ENCODE results near the gene KCNJ10. TPM values are rescaled to one million over a fixed set of nuclear protein-coding genes. Genes with fewer than 3 reads are reported as not detected.

Gene KCNJ10
- total RNA-seq, 1 experiment from 2014 or later = 1.4 TPM

GRCh38 chr1:159974350-159974965 is 95.5 kb downstream of the KCNJ10 start (continued):
- TF ChIP-seq IRF2 (CRISPR knock-in tag; IDR thresholded peaks at IDR 0.05; ENCODE audit: borderline replicate concordance, low read depth) = no peak
- no peak for TF ChIP-seq GTF2I (CRISPR knock-in tag; conservative IDR thresholded peaks at IDR 0.05)
- no peak for TF ChIP-seq ZNF423 (CRISPR knock-in tag; IDR thresholded peaks at IDR 0.05)
- TF ChIP-seq TP53 (CRISPR knock-in tag; IDR thresholded peaks at IDR 0.05) = no peak
- TF ChIP-seq IRF1 (CRISPR knock-in tag; IDR thresholded peaks at IDR 0.05) = no peak
- TF ChIP-seq ETV6 (CRISPR knock-in tag; IDR thresholded peaks at IDR 0.05) = no peak
- no peak for TF ChIP-seq SMAD4 (CRISPR knock-in tag; IDR thresholded peaks at IDR 0.05)
- TF ChIP-seq ESRRA (CRISPR knock-in tag; IDR thresholded peaks at IDR 0.05; ENCODE audit: borderline replicate concordance) = no peak

- H3K36me3 Mint-ChIP-seq = no peaks in the 10 kb centered on the region
Measured at GRCh38 chr1:159973350-159973940, 96.5 kb downstream of the KCNJ10 start.

GRCh38 chr1:159972443-159973205 is 97.3 kb downstream of the KCNJ10 start:
- no peak overlapping the region for H3K27ac Mint-ChIP-seq
- ATAC-seq = no peak
- no peaks in the 10 kb centered on the region for H3K36me3 Mint-ChIP-seq
- H3K4me3 Mint-ChIP-seq = no peak overlapping the region
- peaks cover 3% of the 10 kb centered on the region; the same call in 1 of the 2 replicates for H3K27me3 Mint-ChIP-seq (ENCODE audit: low read depth)
- H3K4me1 Mint-ChIP-seq = no peaks in the 10 kb centered on the region
- CTCF ChIA-PET = interaction anchor here (0.9 to 2.8 kb wide), 3 partner anchors 34 to 113 kb away, joined by 3 to 25 read pairs (median 5); no protein-coding TSS in a partner anchor
- H3K9me3 Mint-ChIP-seq = no peaks in the 10 kb centered on the region
- POLR2A ChIA-PET = no interaction called here
- DNase-seq (ENCODE audit: low spot score) = no peak
- TF ChIP-seq PRRX2 (CRISPR knock-in tag; IDR thresholded peaks at IDR 0.05) (no peak), ZNF138 (CRISPR knock-in tag; conservative IDR thresholded peaks at IDR 0.05) (no peak), TEAD4 (CRISPR knock-in tag; IDR thresholded peaks at IDR 0.05) (no peak), ATF6 (CRISPR knock-in tag; IDR thresholded peaks at IDR 0.05) (no peak), PREB (CRISPR knock-in tag; IDR thresholded peaks at IDR 0.05; ENCODE audit: borderline replicate concordance) (no peak), CTCF (IDR thresholded peaks at IDR 0.05) (no peak)

More at GRCh38 chr1:159973350-159973940, 96.5 kb downstream of the KCNJ10 start:
- DNase-seq (ENCODE audit: low spot score) = no peak
- TF ChIP-seq ZNF121 (CRISPR knock-in tag; IDR thresholded peaks at IDR 0.05) = no peak
- TF ChIP-seq STAT6 (CRISPR knock-in tag; conservative IDR thresholded peaks at IDR 0.05; ENCODE audit: low read depth) = no peak
- TF ChIP-seq RORB (CRISPR knock-in tag; IDR thresholded peaks at IDR 0.05) = no peak
- no peak for TF ChIP-seq ZNF416 (CRISPR knock-in tag; IDR thresholded peaks at IDR 0.05)
- TF ChIP-seq TP53 (CRISPR knock-in tag; IDR thresholded peaks at IDR 0.05) = no peak
- TF ChIP-seq KAT7 (CRISPR knock-in tag; IDR thresholded peaks at IDR 0.05; ENCODE audit: borderline replicate concordance) = no peak
- no peak for ATAC-seq
- ChIA-PET POLR2A (interaction anchor here (0.6 kb wide), 1 partner anchor 406 kb away, joined by 3 read pairs; no protein-coding TSS in a partner anchor), CTCF (interaction anchor here (0.9 to 2.8 kb wide), 2 partner anchors 33 to 105 kb away, joined by 5 to 25 read pairs; no protein-coding TSS in a partner anchor)
- Mint-ChIP-seq H3K9me3 (no peaks in the 10 kb centered on the region), H3K4me1 (no peaks in the 10 kb centered on the region), H3K4me3 (no peak overlapping the region), H3K27me3 (ENCODE audit: low read depth) (peaks cover 3% of the 10 kb centered on the region; the same call in 1 of the 2 replicates), H3K27ac (no peak overlapping the region)

Data from WTC11 (cell line).